PFSK-1 (cell line): ENCODE measurements around the gene ADAP1.

ENCODE experiments used
- POLR2AphosphoS5 ChIP-seq: IDR thresholded peaks from 2 replicates; pipeline ENCODE4 v1.6.1; 2012; ENCODE audit warnings: low read depth, mild to moderate bottlenecking, control low read depth, low read length, moderate library complexity
- REST ChIP-seq, 2 experiments: IDR thresholded peaks; 2 replicates each; pipeline versions ENCODE4 v1.6.1 to v1.8.0; 2011 to 2012; ENCODE audit warnings: low read depth in 2 of 2, low read length in 2 of 2, control low read depth in 1 of 2, inconsistent platforms in 1 of 2, mild to moderate bottlenecking in 1 of 2, moderate library complexity in 1 of 2; ENCODE audit not compliant: insufficient read depth in 1 of 2
- SIN3A ChIP-seq: IDR thresholded peaks from 2 replicates; pipeline ENCODE4 v1.6.1; 2012; ENCODE audit warnings: mild to moderate bottlenecking, low read length, moderate library complexity, borderline replicate concordance; ENCODE audit not compliant: insufficient read depth

DNA sequence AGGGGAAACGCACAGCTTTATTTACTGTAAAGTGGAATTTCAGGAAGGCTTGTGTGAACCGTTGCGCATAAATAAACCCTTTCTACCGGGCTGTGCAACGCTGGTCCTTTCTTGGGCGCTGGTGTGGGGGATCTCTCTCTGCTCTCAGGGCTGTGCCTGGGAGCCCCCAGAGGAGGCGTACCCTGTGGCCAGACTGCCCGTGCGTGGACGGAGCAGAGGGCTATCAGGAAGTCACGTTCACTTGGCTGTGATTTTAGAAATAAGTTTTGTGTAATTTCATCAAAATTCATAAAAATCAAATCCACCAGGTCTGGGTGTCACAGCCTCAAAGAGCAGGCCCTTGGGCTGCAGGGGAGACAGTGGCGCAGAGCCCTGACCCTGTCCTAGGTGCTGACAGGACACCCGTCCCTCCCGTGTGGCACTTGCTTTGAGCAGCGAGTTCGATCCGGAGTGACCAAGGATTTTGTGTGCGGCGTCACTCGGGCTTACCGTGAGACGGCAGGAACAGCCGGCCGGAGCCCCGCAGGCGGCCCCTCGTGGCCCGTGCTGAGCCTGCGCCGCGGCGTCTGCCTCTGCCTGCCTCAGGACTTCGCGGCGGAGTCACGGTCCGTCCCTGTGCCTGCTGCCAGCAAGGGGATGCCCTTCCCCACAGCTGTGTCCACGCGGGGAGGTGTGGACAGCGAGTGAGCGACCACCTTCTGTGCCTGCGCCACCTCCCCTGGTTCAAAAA, 58.0 kb downstream of the ADAP1 start:
- peak; percentile 47 to 79; a peak in 3 of 4 replicates for TF ChIP-seq REST (IDR thresholded peaks at IDR 0.05; ENCODE audit: insufficient read depth in 1 of 2, low read depth in 2 of 2, low read length in 2 of 2)
- TF ChIP-seq SIN3A: no peak
- no peak for TF ChIP-seq POLR2AphosphoS5
